HL-60/S4 treated with phorbol 12-myristate 13-acetate at 8.2 ng/mL for 4 days and 3 days (cell line): ENCODE results near the gene PHACTR4.
"Not testable (repeated sequence)": the region's sequence is repeated elsewhere in the genome, so short reads cannot be mapped to it uniquely, and the experiment has no call there.

Experiments used
- in situ Hi-C: fragments of 300-500 bp; cut with MboI; formaldehyde crosslinking; loops from 2 replicates; pipeline ENCODE4 v1.15.0; 2022; ENCODE audit warnings: low sequenced_read_pairs

The PHACTR4 gene

DNA sequence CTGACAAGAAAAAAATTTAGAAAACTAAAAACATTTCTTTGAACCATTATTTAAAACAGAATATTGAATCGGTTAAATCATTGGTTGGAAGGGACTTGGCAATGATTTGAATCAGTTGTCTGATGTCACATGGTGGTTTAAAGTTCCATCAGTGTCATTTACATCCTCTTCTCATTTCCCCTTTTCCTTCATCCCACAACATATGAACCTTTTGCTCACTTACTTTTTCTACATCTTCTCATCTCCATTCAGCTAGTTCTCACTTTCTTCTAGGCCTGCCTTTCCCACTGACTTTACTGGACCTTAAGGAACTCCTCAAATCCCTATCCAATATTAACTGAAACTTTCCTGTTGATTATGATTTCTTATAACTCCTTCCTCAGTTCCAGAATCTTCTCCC, 58.5 kb downstream of the PHACTR4 start:
- in situ Hi-C loops, result no loop called here

DNA sequence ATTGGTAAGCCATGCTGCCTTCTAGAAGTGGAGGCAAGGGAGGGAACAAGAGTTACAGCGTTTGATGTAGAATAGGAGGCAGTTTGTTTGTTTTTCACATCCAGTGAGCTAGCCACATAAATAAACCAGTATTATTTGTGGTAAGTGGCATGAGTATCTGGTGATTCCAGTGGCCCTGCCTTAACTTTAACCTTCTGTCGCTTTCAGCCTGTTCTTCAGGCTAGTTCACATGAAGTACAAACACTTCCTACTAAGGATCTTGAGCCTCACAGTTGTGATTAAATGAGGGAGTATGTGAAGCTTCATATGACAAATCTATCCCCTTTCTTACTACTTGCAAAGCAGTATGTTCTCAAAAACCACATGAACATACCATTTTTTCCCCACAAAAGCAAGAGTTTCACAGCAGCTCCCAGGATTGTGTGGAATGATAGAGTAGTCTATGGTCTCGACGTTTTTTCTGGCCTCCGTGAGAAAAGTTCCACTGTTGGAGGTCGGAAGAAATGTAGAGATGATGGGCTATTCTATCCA, 59.5 kb downstream of the PHACTR4 start:
- in situ Hi-C loops, result no loop called here

DNA sequence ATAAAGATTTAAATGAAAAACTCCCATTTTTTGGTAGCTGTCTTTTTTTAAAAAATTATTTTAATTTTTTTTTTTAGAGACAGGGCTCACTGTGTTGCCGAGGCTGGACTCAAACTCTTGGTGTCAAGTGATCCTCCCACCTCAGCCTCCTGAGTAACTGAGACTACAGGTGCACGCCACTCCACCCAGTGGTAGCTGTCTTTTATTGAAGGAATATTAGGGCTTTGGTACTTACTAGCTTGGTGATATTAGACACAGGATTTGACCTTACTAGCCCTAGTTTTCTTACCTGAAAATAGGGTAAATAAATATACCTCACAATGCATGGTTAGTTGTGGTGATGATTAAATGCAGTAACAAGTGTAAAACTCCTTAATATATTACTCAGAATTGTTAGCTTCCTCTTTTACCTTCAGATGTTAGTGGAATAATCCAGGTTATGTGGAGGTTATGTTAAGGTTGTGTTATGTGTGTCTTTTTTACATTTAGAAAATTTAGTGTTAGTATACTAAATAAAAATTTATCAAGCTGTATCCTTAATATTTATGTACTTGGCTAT, 66.8 kb downstream of the PHACTR4 start:
- in situ Hi-C loops, result no loop called here

DNA sequence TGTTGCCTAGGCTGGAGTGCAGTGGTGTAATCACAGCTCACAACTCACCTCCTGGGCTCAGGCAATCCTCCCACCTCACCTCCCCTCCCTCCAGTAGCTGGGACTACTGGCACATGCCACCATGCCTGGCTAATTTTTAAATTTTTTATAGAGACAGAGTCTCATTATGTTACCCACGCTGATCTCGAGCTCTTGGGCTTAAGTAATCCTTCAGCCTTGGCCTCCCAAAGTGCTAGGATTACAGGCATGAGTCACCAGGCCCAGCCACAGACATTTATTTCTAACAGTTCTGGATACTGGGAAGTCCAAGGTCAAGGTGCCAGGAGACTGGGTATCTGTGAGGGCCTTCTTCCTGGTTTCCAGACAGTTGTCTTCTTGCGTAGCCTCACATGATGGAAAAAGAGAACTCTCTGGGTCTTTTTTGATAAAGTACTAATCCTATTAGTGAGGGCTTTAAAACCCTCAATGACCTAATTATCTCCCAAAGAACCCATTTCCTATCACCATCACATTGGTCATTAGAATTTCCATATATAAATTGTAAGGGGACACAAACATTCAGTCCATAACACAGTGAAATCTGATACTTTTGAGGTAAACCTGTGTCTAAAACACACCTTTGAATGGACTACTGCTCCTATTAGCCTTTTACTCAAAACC, 67.9 kb downstream of the PHACTR4 start:
- in situ Hi-C loops, result no loop called here

- in situ Hi-C loops, result no loop called here
Observed at GRCh38 chr1:28437924-28438699, 68.6 kb downstream of the PHACTR4 start.

DNA sequence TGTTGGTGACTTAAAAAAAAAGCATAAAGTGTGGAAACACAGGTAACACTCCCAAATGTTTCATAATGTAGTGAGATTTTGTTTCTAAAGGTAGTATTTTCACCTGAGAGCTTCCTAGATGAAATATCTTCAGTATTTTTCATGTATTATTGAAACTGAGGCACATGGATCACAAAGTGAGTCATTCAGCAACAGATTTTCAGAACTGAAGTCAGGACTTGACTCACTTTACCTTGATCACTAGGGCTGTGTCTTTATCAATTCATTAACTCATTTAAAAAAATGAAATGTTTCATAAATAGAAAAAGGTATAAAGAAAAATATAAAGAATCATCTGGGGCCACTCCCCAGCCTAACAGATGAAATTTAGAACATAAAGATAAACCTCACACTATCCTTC, 69.8 kb downstream of the PHACTR4 start:
- in situ Hi-C loops, result no loop called here

GRCh38 chr1:28441674-28442073, 72.1 kb downstream of the PHACTR4 start:
- in situ Hi-C loops, result no loop called here

GRCh38 chr1:28443550-28443949, 74.0 kb downstream of the PHACTR4 start:
- in situ Hi-C loops, result no loop called here

DNA sequence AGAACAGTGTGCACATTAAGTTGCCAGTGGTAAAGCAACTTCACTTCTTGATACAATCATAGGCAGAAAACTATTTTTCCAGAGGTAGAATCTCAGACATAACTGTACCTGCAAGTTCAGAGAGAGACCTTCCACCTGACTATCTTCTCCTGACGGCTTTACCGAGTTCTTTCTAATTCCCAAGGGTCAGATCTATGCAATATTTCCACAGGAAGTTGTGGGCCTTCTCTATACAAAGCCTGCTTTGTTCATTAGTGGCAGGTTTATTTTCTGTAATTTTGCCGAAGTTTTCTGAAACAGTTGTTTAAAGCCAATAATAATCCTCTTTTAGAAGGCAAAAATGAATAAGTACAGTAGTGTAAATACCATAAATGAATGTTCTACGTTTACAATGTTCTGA, 78.1 kb downstream of the PHACTR4 start:
- in situ Hi-C loops, result no loop called here

GRCh38 chr1:28448094-28448611, 78.6 kb downstream of the PHACTR4 start:
- in situ Hi-C loops, result not testable (repeated sequence)

- in situ Hi-C loops, result no loop called here
Observed at GRCh38 chr1:28449904-28450303, 80.4 kb downstream of the PHACTR4 start.

- in situ Hi-C loops, result no loop called here
Observed at GRCh38 chr1:28450561-28450960, 81.0 kb downstream of the PHACTR4 start.

DNA sequence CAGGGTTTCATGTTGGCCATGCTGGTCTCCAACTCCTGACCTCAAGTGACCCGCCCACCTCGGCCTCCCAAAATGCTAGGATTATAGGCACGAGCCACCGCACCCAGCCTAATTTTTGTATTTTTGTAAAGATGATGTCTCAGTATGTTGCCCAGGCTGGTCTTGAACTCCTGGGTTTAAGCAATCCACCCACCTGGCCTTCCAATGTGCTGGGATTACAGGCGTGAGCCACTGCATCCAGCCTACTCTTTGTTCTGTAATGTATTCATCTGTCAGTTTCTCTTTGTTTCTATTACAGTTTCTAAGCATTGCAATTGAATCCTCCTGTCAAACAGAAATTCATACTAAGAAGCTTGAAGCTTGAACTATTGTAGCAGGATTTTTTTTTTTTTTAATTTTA, 81.5 kb downstream of the PHACTR4 start:
- in situ Hi-C loops, result no loop called here

DNA sequence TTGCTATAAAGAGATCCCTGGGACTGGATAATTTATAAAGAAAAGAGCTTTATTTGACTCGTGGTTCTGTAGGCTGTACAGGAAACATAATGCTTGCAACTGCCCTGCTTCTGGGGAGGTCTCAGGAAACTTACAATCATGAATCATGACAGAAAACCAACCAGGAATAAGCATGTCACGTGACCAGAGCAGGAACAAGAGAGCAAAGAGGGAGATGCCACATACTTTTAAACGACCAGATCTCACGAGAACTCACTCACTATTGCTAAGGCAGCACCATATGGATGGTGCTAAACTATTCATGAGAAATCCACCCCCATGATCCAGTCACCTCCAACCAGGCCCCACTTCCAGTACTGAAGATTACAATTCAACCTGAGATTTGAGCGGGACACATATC, 86.5 kb downstream of the PHACTR4 start:
- in situ Hi-C loops, result no loop called here

DNA sequence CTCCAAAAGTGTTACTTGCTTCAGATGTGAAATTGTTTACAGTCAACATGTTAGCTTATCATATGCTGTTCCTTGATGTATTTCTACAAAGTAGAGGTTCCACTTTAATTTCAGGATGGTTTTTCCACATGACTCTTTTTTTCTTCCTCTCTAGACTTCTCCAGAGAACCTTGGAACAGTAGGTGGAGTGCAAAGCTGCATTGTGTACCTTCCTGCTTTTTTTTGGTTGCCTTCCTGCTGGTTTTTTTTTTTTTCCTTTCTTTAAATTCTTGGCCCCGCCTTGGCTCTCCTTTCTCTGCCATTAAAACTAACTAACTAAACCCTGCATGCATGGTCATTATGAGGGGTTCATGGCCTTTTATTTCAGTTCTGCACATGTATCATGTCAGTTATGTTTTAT, 88.1 kb downstream of the PHACTR4 start:
- in situ Hi-C loops, result no loop called here

- in situ Hi-C loops, result no loop called here
Observed at GRCh38 chr1:28458237-28459228, 89.0 kb downstream of the PHACTR4 start.

GRCh38 chr1:28466226-28466778, 96.8 kb downstream of the PHACTR4 start:
- in situ Hi-C loops, result no loop called here

- in situ Hi-C loops, result no loop called here
Observed at GRCh38 chr1:28470146-28470545, 100.6 kb downstream of the PHACTR4 start.

DNA sequence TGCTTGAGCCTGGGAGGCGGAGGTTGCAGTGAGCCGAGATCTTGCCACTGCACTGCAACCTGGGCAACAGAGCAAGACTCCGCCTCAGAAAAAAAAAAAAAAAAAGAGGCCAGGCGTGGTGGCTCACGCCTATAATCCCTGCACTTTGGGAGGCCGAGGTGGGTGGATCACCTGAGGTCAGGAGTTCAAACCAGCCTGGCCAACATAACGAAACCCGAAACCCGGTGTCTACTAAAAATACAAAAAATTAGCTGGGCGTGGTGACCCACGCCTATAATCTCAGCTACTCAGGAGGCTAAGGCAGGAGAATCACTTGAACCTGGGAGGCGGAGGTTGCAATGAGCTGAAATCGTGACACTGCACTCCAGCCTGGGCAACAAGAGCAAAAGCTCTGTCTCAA, 110.0 kb downstream of the PHACTR4 start:
- in situ Hi-C loops, result not testable (repeated sequence)

DNA sequence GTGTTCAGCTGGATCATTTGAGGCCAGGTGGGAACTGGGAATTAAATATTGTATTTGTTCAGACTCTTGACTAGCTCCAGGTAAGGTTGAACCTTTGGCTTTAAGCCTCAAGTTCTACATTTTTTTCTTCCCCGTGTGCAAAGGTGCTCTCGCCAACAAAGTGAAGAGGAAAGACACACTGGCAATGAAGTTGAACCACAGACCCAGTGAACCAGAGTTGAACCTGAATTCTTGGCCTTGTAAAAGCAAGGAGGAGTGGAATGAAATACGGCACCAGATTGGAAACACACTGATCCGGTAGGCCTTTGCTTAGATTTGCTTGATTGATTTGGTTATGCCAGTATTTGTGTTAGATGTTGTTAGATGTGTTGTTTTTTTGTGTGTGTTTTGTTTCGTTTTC, 110.8 kb downstream of the PHACTR4 start:
- in situ Hi-C loops, result no loop called here
